ENCODE results near the gene KRT33B.

DNA sequence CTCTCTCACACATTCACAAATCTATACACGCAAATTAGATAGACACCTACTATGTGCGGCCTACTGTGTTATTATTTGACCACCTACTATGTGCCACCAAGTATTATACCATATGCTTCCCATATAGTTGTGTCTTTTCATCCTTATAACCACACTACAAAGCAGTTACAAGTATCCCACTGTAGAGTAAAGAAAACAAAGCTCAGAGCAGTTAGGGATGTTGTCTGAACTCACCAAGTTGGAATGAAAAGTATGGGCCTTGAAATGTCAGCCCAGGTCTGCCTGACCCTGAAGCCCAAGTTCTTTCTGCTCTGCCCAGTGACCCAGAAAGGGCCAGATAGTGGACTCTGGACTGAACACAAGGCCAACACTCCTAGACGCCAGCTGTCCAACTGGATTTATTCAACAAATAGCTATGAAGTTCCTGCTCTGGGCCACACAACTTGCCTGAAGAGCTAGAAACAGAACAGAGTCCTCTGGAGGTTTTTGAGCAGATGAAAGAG lies 46.3 kb upstream of the KRT33B start:
- TF ChIP-seq TAF1 (IDR thresholded peaks at IDR 0.05; ENCODE audit: low read depth, low read length) = no peak
- TF ChIP-seq PAX5 (IDR thresholded peaks at IDR 0.05; ENCODE audit: insufficient read depth, low read length, severe bottlenecking) = no peak
- TF ChIP-seq SPI1 (IDR thresholded peaks at IDR 0.05; ENCODE audit: low read depth, low read length) = no peak
- no peak for TF ChIP-seq POLR2A (IDR thresholded peaks at IDR 0.05; ENCODE audit: low read depth, low read length)
- TF ChIP-seq POLR2AphosphoS5 (IDR thresholded peaks at IDR 0.05; ENCODE audit: low read depth, low read length) = no peak
